Globus pallidus (tissue), 1 donor: Measurements from ENCODE around the gene TDRD7.

ENCODE experiments used
- DNase-seq: peaks from one replicate; pipeline ENCODE4 v3.0.0-alpha.2; 2015; ENCODE audit warnings: low spot score

The TDRD7 gene

DNA sequence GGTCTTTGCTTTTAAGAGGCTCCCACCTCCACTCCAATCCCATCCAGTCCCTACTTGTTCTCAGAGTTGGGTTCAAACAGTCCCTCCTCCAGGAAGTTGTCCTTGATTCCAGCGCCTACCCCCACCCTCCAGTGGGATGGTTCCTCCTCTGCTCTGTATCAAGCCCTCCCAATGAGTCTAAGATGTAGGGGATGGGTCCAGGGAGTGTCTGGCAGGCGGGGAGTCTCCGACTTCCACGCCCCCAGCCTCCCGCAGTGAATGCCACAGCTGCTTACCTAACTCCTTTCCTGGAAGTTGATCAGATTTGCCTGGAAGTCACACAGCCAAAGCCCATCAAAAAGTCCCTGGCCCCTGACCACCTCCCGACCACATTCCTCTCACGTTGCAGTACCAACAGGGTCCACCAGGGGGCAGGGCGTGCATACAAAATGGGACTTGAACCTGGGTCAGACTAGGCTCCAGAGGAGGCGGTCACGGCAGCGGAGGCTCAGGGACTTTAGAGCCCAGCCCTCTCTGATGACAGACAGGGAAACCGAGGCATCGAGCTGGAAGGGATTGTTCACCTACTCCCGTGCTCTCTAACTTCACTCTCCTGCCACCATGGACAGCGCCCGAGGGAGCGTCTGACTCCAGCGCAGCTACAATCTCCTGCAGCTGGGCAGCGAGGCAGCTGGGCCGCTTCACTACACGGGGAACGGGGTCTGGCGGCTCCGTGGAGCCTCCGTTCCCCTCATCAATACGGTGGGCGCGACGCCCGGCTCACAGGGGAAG is 25.0 kb upstream of the TDRD7 start:
- peak; percentile 37 for DNase-seq

DNA sequence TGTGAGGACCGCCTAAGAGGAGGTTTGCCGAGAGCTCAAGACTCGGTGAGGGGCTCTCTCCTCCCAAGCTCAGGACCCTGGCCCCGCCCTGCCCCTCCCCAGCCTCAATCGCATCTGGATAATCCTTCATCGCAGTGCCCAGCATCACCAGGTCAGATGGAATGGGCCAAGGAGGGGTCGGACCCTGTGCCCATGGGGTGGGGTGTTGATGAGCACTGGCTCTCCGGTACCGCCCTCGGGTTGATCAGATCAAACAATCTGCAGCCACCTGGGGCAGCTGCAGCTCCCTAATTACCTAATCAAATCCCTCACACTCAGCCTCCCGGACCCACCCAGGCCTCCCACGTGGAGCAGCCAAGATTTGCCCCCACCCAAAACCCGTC is 24.4 kb upstream of the TDRD7 start:
- DNase-seq: no peak

DNA sequence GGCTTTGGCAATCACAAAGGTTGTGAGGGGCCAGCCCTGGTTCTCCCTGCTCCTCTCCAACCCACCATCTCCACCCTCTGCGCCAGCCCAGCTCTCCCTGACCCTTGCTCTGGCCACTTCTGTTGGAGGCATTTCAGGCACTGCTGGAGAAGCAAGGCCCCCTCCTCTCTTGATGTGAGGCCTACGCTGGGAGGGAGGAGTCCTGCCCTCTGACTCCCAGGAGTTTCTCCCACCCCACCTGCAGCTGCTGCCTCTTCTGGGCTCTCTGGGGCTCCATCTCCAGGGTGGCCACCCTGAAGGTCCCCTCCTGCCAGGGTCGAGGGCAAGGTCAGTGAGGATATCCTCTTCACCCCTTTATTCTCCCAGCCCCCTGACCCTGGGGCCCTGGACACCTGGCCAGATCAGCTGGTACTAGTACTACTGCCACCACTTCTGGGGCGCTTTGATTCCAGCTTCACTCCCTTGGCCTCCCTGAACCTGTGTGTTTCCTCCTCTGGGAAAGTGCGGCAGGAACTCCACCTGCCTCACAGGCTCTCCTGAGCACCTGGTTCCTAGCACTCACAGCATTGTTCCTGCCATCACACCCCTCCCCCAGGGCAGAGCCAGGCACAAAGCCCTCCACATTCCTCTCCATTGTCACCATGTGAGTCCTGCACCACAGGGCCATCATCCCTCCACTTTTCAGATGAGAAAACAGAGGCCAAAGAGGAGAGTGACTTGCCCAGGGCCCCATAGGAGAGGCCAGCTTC is 23.8 kb upstream of the TDRD7 start:
- DNase-seq: no peak

DNA sequence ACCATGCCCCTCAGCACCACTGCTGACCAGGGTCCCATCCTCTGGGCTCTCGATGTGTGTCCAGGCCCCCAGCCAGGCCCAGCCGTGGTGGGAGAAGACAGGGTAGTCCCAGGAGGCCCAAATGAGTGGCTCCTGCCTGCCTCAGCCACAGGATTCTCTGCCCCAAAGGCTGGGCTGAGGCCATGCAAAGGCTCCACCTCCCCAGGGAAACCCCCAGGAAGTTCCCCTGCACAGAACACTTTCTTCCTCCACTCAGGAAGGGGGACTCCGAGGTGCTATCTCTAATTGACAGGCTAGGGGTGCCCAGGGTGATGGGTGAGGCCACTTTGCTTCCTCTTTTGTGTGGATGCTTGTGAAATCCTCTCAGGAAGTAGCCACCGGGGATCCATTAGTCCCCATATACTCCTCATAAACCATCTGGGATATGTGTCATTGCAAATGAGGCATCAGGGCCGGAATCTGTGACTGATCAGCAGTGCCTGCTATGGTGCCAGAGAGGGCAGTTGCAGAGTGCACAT is 23.1 kb upstream of the TDRD7 start:
- DNase-seq: no peak

DNA sequence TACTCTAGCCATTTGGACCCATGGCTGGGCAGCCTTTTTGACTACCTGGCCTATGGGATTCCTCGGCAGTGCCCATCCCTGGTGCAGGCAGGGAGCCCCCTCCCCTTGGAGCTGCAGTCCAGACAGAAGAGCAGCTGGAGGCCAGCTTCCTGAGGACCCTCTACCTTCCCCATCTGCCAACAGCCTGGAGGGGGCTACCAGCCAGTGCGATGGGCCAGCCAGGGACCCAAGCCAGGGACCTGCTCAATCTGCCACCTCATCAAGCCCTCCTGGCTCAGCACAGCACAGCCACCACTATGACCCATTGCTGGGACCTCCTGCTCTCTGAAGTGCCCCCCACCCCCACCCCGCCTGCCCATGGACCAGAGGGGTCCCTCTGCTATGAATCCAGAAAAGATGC is 22.6 kb upstream of the TDRD7 start:
- DNase-seq: no peak

DNA sequence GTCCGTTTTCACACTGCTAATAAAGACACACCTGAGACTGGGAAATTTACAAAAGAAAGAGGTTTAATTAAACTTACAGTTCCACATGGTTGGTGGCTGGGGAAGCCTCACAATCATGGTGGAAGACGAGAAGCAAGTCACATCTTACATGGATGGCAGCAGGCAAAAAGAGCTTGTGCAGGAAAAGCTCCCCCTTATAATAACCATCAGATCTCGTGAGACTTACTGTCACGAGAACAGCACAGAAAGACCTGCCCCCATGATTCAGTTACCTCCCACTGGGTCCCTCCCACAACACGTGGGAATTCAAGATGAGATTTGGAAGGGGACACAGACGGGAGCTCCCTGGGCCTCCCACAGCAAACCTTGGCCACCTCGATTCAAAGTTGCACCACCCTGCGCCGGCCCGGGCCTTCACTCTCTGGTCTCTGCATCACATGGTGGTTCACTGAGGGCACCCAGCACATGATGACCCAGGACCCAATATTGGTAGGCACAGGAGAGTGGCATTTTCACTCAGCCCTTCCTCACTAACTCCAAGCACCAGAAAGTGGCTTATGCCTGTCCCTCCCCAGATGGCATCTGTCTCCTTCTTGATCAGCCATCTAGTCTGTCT is 21.0 kb upstream of the TDRD7 start:
- DNase-seq: no peak

DNA sequence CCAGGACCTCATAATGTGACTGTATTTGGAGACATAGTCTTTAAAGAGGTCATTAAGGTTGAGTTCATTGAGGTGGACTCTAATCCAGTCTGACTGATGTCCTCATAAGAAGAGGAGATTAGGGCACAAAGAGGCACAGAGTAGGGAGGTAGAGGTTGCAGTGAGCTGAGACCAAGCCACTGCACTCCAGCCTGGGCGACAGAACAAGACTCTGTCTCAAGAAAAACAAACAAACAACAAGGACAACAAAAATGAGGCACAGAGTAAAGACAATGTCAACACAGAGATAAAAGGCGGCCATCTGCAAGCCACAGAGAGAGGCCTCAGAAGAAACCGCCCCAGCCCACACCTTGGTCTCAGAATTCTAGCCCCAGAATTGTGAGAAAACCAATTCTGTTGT is 17.0 kb upstream of the TDRD7 start:
- no peak for DNase-seq

DNA sequence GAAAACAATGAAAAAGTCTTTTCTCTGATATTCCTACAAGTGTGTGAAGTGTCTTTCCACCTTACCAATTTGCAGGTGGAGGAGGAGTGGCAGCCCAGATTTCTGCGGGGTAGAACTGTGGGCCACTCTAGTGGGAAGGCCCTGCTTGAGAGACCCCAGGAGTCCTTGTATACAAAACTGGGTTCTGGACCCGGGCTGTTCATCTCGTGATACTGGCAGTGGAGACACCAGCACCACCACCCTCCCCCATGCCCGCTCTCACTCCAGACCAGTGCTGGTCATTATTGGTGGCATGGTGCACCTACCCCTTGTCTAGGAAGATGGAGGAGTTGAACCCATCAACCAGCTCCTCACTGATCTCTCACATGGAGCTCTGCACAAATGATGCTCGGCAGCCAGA is 16.2 kb upstream of the TDRD7 start:
- no peak for DNase-seq

DNA sequence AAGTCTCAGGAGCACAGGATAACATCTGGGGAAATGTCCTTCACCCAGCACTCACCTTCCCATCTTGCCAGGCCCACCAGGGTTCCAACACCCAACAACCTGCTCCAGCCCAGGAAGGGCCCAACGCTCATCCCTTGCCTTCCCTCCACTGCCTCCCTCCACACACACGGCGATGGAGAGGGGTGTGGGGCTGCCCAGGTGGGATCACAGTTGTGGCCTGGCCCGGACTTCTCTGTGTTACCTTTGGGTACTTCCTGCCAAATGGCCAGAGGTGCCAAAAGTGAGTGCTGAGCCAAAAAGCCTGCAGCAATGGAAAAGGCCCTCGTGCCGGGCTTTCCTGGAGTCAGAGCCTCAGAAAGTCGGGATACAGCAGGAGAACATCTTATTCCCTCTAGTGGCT is 15.6 kb upstream of the TDRD7 start:
- no peak for DNase-seq

DNA sequence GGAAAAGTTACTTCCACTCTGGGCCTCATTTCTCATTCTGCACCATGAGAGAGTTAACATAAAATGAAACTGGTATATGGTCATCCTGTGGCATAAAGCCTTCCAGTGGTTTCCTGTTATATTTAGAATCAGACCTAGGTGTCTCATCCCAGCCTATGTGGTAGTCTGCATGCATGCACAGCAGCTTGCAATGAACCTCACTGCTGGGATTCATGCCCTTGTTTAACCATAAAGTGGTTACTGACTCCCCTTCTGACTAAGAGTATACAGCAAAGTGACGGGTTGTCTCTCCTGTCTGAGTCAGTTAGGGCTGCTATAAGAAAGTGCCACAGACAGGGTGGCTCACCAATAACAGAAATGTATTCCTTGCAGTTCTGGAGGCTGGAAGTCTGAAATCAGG is 14.7 kb upstream of the TDRD7 start:
- no peak for DNase-seq

DNA sequence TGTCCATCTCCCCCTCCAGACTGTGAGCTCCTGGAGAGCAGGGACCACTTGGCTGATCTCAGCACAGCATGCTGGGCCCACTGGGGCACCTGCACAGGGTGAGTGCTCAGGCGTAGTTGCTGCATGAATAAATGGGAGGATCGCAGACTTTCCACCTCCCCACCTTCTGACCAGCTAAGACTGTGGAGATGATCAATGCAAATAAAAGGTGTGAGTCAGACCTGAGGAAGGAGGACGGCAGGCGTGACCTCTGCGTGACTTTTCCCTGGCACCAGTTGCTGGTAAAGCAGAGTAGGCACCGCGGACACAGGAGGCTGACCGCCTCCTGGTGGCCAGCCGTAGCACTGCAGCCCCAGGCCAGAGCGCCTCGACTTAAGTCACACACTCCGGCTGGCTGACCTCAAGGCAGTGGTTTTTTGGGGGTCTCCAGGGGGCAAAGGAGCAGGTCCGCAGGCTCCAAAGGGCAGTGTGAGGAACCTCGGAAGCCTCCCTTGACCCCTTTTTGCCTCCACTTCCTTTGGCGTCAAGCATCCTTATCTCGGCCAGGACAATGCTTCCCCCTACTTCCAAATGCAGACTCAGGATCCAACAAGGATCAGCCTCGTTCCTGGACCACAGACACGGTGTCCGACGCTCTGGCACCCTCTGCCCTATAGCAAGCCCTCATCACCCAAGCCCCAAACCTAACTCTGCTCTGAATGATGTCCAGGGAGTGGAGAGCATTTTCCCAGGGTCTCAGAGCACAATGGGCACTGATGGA is 12.7 kb upstream of the TDRD7 start:
- peak; percentile 38 for DNase-seq

DNA sequence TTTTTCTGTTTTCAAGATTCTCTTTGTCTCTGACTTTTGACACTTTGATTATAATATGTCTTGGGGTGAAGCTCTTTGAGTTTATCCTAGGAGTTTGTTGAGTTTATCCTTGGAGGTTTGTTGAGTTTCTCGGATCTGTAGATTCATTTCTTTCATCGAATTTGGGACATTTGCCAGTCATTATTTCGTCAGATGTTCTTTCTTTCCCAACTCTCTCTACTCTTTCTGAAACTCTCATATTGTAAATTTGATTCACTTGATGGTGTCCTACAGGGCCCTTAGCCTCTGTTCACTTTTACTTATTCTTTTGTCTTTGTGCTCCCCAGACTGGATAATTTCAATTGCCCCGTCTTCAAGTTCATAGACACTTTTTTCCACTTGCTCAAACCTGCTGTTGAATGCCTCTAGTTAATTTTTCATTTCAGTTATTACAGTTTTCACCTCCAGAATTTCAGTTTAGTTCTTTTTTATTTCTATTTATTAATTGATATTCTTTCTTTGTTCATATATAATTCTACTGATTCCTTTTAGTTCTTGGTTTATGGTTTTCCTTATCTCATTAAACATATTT is 8.1 kb upstream of the TDRD7 start:
- DNase-seq: no peak

DNA sequence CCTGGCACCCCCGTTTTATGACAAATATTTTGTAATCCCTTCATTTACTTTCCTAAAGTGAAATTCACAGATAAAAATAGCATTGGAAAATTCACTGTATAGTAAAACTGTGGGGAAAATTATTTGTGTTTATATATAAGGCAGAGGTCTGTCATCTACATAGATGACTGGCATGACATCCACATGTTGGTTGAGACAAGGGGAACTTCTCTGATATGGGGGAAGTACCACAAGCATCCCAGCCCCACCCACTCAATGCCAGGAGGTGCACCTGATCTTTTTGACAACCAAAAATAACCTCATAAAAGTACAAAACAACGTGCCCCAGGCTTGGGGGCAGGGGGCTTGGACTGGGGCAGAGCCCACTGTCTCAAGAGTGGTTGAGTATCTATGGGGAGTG is 6.3 kb upstream of the TDRD7 start:
- DNase-seq: no peak

DNA sequence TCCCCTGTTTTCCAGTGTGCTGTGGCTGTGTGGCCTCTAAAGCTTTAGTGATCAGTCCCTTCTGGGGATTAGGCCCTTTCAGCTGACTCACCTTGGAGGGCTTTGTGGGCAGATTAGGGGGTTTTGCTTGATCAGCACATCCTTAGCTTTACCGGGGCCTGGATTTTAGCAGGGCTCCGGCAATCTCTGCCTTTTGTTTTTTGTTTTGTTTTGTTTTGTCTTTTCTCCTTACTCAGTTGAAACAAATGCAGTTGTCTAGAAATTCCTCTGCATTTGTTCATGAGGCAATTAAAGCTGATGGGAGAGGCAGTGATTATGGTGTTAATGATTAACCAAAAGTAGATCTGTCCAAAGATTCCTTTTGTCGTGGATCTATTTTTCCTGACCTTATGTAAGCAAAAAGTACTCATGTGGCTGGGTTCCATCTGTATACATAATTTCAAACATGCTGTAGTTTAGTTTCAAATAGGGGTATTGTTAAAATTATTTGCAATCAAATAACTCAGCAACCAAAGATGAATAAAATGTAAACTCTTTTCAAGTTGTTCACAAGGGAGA is 5.2 kb upstream of the TDRD7 start:
- DNase-seq: no peak

DNA sequence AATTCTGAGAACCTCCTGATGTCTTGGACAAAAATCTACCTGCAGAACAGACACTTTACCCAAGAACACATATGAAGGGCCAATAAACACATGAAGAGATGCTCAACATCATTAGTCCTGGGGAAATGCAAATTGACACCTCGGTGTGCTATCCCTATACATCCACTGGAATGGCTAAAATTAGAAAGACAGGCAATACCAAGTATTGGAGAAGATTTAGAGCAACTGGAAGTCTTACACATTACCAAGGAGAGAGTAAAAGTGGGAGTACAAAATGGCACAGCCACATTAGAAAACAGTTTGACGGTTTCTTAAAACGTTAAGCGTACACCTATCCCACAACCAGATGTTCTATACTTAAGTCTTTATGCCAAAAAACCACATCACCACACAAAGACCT is 3.3 kb upstream of the TDRD7 start:
- DNase-seq: no peak

DNA sequence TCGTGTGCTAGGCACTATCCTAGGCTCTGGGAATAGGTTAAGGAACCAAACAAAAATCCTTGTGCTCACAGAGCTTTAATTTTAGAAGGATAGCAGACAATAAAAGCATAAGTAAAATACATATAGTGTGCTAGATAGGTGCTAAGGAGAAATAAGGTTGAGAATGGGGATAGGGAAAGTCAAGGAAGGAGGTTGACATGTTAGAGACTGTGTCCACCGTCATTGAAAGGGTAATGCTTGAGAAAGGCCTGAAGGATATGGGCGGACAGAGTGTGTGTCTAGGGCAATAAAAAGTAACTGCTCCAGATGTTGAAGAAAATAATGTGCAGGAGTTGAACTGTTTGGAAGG is 482 bp upstream of the TDRD7 start:
- DNase-seq: peak; percentile 4

DNA sequence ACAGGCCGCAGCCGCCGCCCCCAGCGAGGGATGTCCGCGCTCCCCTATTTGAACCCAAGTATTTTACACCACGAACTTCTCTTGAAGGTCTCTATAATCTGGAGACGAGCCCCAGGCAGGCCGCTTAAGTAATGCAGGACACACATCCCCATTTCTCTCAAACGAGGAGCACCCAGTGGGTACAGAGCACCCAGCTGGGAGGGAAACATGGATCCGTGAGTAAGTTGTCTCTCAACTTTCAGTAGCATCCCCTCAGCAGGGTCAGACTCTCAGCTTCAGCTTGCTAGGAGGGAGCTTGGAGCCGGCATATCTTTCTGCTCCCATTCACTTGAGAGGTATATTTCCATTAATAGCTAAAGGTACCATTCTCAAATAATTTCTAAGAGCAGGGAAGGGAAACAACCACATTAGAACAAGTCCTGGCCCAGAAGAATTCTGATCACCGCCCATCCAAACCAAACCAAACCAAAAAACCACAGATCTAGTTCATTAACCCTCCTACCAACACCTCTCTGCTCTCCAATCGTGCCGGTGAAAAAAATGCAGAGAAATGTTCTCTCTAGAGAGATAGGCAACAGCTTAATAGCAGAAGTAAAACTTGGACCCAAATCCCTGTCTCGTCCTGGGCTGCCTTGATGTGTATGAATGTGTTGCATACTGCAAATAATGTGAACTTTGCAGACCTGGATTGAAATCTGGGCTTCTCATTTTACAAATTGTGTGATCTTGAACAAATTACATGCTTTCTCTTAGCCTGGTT is 910 bp downstream of the TDRD7 start:
- DNase-seq: peak; percentile 32

DNA sequence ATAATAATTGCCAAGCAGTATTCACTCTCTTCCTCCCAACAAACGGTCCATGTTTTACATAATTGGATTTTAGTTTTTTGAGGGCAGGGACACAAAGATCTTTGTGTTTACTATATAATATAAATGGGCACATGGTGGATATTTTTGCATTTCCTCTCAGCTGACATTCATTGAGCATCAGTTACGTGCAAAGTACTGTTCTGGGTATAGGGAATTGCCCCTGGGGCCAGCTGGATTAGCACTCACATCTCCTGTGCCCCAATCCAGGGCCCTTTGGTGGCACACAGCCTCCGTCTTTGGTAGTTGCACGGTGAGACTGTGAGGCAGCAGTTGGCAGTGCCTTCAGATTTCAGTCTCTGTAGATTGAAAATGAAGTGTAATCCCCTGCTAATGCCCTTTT is 1.6 kb downstream of the TDRD7 start:
- peak; percentile 2 for DNase-seq

DNA sequence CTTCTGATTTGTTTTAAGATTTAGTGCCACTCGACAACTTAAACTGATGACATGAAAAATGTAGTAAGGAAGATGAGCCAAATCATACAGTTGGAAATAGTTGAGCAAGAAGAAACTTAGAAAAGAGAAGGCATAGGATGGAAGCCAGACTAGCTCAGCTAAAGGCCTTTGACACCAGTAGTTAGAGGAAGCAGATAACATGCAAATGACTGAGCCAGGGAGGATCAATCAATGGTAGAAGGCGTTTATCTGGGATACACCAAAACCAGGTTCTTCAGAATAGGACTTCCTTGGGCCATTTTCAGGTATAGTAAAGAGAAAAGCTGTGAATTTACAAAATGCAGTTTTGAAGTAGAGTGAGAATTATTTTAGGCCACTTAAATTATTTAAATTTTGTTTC is 3.2 kb downstream of the TDRD7 start:
- DNase-seq: no peak

DNA sequence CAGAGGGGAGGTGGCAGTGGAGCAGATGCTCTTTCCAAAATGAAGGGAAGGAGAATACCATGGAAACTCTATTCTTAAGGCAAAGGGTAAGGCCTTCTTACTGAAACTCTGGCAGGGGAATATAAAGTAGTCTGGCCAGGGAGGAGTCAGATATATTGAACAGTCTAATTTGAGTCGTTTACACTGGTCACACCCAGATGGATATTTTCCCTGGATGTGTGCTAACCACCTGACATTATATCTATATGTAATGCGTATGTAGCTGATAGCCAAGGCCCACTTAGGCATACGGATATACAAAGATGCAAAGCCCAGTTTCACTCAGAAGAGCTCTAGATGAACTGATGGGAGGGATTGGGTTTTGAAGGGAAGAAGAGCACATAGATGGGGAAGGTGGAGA is 7.0 kb downstream of the TDRD7 start:
- no peak for DNase-seq

DNA sequence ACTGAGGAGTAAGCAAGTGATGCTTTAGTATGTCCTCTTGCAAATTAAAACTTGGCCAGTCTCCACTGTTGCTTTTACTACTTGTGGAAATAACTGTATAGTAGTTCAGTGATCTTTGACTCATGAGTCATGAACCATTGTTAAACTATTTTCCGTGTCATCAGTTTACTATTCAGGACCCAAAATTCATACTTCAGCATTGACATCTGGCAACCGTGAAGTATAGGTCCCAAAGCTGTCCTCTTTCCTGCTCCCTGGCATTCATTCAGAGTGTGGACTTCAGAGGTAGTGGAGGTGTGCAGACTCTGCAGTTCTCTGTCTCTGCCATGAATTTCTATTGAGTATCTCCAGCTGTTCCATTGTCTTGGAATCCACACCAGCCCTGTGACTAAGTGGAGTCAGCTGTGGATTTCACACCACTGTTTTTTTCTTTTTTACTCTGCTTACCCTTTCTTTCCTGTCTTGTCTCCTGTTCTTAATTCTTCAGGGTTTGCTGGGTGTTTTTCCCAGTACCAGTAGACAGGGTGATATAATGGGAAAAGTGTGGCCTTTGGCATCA is 7.5 kb downstream of the TDRD7 start:
- no peak for DNase-seq
